DOHH2 (cell line): Measurements from ENCODE around the gene SLC5A11.

Experiments
- H3F3A ChIP-seq: fragments of 200-600 bp; sonication (generic), shearing (Covaris generic); 2 replicates; pipeline ENCODE4 v1.6.0; 2016; ENCODE audit warnings: antibody characterized with exemption, mild to moderate bottlenecking; ENCODE audit not compliant: control insufficient read depth, insufficient read depth
- H3K27ac ChIP-seq: fragments of 200-600 bp; sonication (generic); 2 replicates; pipeline ENCODE4 v1.5.1; 2014; ENCODE audit warnings: low read depth, mild to moderate bottlenecking, low read length, moderate library complexity
- H3K27me3 ChIP-seq: fragments of 200-600 bp; sonication (generic); 2 replicates; pipeline ENCODE4 v1.6.1; 2014; ENCODE audit warnings: mild to moderate bottlenecking, low read length, mixed read lengths; ENCODE audit not compliant: control insufficient read depth
- H3K36me3 ChIP-seq: fragments of 200-600 bp; sonication (generic); 2 replicates; pipeline ENCODE4 v1.6.1; 2014; ENCODE audit warnings: mild to moderate bottlenecking, low read length, moderate library complexity, mixed read lengths; ENCODE audit not compliant: control insufficient read depth
- H3K4me1 ChIP-seq: fragments of 200-600 bp; sonication (generic); 2 replicates; pipeline ENCODE4 v1.6.1; 2014; ENCODE audit warnings: mild to moderate bottlenecking, low read length, mixed read lengths; ENCODE audit not compliant: control insufficient read depth
- H3K4me2 ChIP-seq: fragments of 200-600 bp; sonication (generic); 2 replicates; pipeline ENCODE4 v1.6.0; 2014; ENCODE audit warnings: mild to moderate bottlenecking, low read length, moderate library complexity
- H3K4me3 ChIP-seq: fragments of 200-600 bp; sonication (generic); 2 replicates; pipeline ENCODE4 v1.5.1; 2014; ENCODE audit warnings: mild to moderate bottlenecking, low read length, mixed read lengths
- H3K79me2 ChIP-seq: fragments of 200-600 bp; sonication (generic); 2 replicates; pipeline ENCODE4 v1.6.1; 2014; ENCODE audit warnings: mild to moderate bottlenecking, low read length, mixed read lengths; ENCODE audit not compliant: control insufficient read depth
- H3K9me2 ChIP-seq: fragments of 200-600 bp; sonication (generic); replicated peaks from 2 replicates; pipeline ENCODE4 v1.6.1; 2014; ENCODE audit warnings: mild to moderate bottlenecking, low read length, mixed read lengths; ENCODE audit not compliant: control insufficient read depth
- H3K9me3 ChIP-seq: fragments of 200-600 bp; sonication (generic); 2 replicates; pipeline ENCODE4 v1.6.1; 2014; ENCODE audit warnings: antibody characterized with exemption, low read length, mixed read lengths; ENCODE audit not compliant: control insufficient read depth, insufficient read depth
- H4K20me1 ChIP-seq: fragments of 200-600 bp; sonication (generic); 2 replicates; pipeline ENCODE4 v1.6.0; 2014; ENCODE audit warnings: low read depth, mild to moderate bottlenecking, antibody characterized with exemption, low read length, moderate library complexity; ENCODE audit not compliant: control insufficient read depth, insufficient read depth
- EZH2phosphoT487 ChIP-seq: fragments of 200-600 bp; sonication (generic); IDR thresholded peaks from 2 replicates; pipeline ENCODE4 v1.6.1; 2017; ENCODE audit warnings: borderline replicate concordance, mild to moderate bottlenecking, antibody characterized with exemption, low read length, moderate library complexity, mixed read lengths
- TF ChIP-seq, protein P1 (sequence below): fragments of 200-600 bp; sonication (generic); IDR thresholded peaks from one replicate; pipeline ENCODE4 v1.5.1; 2014; ENCODE audit warnings: antibody characterized with exemption, mild to moderate bottlenecking, low read depth, low read length; ENCODE audit not compliant: poor library complexity, severe bottlenecking

SLC5A11 gene

DNA sequence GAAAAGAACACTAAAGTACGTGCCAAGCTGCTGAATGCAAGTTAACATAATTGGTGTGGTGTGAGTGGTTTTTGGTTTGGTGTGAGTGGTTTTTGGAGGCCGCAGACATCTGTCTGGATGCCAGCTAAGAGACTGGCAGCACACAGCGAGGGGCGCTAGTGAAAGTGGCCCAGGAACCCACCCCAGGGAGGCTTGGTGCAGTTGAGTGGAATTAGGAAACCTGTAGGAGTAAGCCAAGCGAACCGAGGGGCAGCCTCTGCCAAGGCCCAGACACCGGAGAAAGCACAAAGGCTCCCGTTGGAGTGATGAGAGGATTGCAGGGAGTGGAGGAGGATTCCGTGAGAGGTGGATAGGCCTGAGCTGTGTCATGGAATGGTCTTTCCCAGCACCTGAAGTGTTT, 24.6 kb upstream of the SLC5A11 start:
- Histone ChIP-seq H3K4me1 (no peaks in the 10 kb centered on the region), H3K36me3 (peaks cover 76% of the 10 kb centered on the region), H3K9me2 (no peaks in the 10 kb centered on the region), H3F3A (peaks cover 7% of the 10 kb centered on the region; the same call in 1 of the 2 replicates), H3K79me2 (no peaks in the 10 kb centered on the region), H3K4me2 (no peak overlapping the region), H3K9me3 (no peaks in the 10 kb centered on the region), H4K20me1 (no peaks in the 10 kb centered on the region), H3K27ac (no peak overlapping the region), H3K27me3 (no peaks in the 10 kb centered on the region), H3K4me3 (no peak overlapping the region)
- TF ChIP-seq, protein P1, sequence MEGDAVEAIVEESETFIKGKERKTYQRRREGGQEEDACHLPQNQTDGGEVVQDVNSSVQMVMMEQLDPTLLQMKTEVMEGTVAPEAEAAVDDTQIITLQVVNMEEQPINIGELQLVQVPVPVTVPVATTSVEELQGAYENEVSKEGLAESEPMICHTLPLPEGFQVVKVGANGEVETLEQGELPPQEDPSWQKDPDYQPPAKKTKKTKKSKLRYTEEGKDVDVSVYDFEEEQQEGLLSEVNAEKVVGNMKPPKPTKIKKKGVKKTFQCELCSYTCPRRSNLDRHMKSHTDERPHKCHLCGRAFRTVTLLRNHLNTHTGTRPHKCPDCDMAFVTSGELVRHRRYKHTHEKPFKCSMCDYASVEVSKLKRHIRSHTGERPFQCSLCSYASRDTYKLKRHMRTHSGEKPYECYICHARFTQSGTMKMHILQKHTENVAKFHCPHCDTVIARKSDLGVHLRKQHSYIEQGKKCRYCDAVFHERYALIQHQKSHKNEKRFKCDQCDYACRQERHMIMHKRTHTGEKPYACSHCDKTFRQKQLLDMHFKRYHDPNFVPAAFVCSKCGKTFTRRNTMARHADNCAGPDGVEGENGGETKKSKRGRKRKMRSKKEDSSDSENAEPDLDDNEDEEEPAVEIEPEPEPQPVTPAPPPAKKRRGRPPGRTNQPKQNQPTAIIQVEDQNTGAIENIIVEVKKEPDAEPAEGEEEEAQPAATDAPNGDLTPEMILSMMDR: no peak
- TF ChIP-seq EZH2phosphoT487: no peak

DNA sequence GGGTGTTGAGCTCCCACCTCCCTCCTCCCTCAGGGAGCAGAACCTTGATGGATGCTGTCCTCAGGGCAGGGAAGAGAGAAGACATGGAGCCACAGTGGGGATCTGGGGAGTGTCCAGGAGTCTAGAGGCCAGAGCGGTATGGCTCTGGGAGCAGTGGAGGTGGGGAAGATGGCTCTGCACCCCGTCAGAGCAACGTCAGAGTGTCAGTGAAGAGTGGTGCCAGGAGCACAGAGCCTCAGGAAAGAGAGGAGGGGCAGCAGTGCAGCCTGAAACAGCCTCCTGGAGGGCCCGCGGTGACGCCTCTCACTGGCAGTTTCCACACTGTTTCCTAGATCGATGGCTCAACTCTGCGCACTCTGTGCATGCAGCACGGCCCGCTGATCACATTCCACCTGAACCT, 23.2 kb upstream of the SLC5A11 start:
- Histone ChIP-seq H3K79me2 (no peaks in the 10 kb centered on the region), H3K27ac (no peak overlapping the region), H3K4me1 (no peaks in the 10 kb centered on the region), H3K9me3 (no peaks in the 10 kb centered on the region), H3K4me2 (no peak overlapping the region), H3K27me3 (no peaks in the 10 kb centered on the region), H3K36me3 (peaks cover 73% of the 10 kb centered on the region), H3K4me3 (no peak overlapping the region), H3K9me2 (no peaks in the 10 kb centered on the region), H3F3A (peaks cover 7% of the 10 kb centered on the region; the same call in 1 of the 2 replicates), H4K20me1 (no peaks in the 10 kb centered on the region)
- no peak for TF ChIP-seq EZH2phosphoT487
- TF ChIP-seq, protein P1: no peak

DNA sequence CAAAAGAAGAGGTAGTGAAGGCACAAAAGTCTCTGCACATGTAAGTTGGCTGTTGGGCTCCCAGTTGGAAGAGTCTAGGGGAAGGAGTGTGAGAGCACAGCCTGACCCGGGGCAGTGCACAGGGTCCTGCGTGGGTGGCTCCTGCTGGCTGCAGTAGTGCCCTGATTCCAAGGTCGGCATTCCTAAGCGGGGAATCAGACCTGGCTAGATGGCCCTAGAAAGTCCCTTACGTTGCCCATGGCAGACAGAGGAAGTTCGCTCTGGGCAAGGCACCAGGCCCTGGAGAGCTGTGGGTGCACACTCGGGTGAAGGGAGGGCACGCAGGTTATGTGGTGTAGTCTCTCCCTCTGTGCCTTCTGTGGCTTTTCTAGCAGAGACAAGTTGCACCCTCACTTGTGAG, 22.8 kb upstream of the SLC5A11 start:
- Histone ChIP-seq H3K36me3 (peaks cover 70% of the 10 kb centered on the region), H3K27ac (no peak overlapping the region)
- no peak for TF ChIP-seq EZH2phosphoT487
- TF ChIP-seq, protein P1: no peak

More for the DNA sequence above, 22.8 kb upstream of the SLC5A11 start:
- Histone ChIP-seq H3K79me2 (no peaks in the 10 kb centered on the region), H3K4me2 (no peak overlapping the region), H3K9me2 (no peaks in the 10 kb centered on the region), H3K27me3 (no peaks in the 10 kb centered on the region), H3K4me3 (no peak overlapping the region), H3K9me3 (no peaks in the 10 kb centered on the region), H4K20me1 (no peaks in the 10 kb centered on the region), H3K4me1 (no peaks in the 10 kb centered on the region), H3F3A (peaks cover 7% of the 10 kb centered on the region; the same call in 1 of the 2 replicates)
